Effector memory CD4-positive, alpha-beta T cell (primary cell): ENCODE measurements around the gene ADAMTS17.

Experiments
- DNase-seq, 3 donors: peaks; one replicate each; pipeline ENCODE4 v3.0.0-alpha.2; 2020
- H3K27ac ChIP-seq: 2 replicates; pipeline ENCODE4 v1.7.0; 2013; ENCODE audit warnings: mild to moderate bottlenecking, low read length, moderate library complexity; ENCODE audit not compliant: insufficient read depth, poor library complexity, severe bottlenecking
- H3K27me3 ChIP-seq: replicated peaks from 2 replicates; pipeline ENCODE4 v1.7.0; 2013; ENCODE audit warnings: mild to moderate bottlenecking, low read length; ENCODE audit not compliant: insufficient read depth, control insufficient read depth, poor library complexity, severe bottlenecking
- H3K36me3 ChIP-seq: 2 replicates; pipeline ENCODE4 v1.7.0; 2013; ENCODE audit warnings: mild to moderate bottlenecking, low read length, moderate library complexity; ENCODE audit not compliant: control insufficient read depth, insufficient read depth
- H3K4me1 ChIP-seq: 2 replicates; pipeline ENCODE4 v1.7.0; 2013; ENCODE audit warnings: low read length, mild to moderate bottlenecking; ENCODE audit not compliant: control insufficient read depth, insufficient read depth, poor library complexity, severe bottlenecking
- H3K4me3 ChIP-seq: 2 replicates; pipeline ENCODE4 v1.7.0; 2013; ENCODE audit warnings: low read length, low read depth, mild to moderate bottlenecking; ENCODE audit not compliant: insufficient read depth, poor library complexity, severe bottlenecking
- H3K9me3 ChIP-seq: 2 replicates; pipeline ENCODE4 v1.7.0; 2013; ENCODE audit warnings: mild to moderate bottlenecking, low read length, moderate library complexity; ENCODE audit not compliant: control insufficient read depth

Gene ADAMTS17

GRCh38 chr15:100058458-100058857, 283.3 kb downstream of the ADAMTS17 start:
- no peak overlapping the region for H3K27ac ChIP-seq
- no peaks in the 10 kb centered on the region for H3K4me1 ChIP-seq
- no peaks in the 10 kb centered on the region for H3K9me3 ChIP-seq
- DNase-seq: no peak
- H3K4me3 ChIP-seq: no peak overlapping the region
- H3K36me3 ChIP-seq: no peaks in the 10 kb centered on the region
- H3K27me3 ChIP-seq: no peaks in the 10 kb centered on the region

- H3K27ac ChIP-seq: no peak overlapping the region
- H3K27me3 ChIP-seq: no peaks in the 10 kb centered on the region
- no peak for DNase-seq
- H3K36me3 ChIP-seq: no peaks in the 10 kb centered on the region
- no peaks in the 10 kb centered on the region for H3K4me1 ChIP-seq
- H3K4me3 ChIP-seq: no peak overlapping the region
- no peaks in the 10 kb centered on the region for H3K9me3 ChIP-seq
These were observed 284.5 kb downstream of the ADAMTS17 start for GRCh38 chr15:100057281-100057680.

- Histone ChIP-seq H3K9me3 (no peaks in the 10 kb centered on the region), H3K4me3 (no peak overlapping the region), H3K36me3 (no peaks in the 10 kb centered on the region), H3K4me1 (no peaks in the 10 kb centered on the region), H3K27ac (no peak overlapping the region), H3K27me3 (no peaks in the 10 kb centered on the region)
- no peak for DNase-seq
These were observed 285.2 kb downstream of the ADAMTS17 start for GRCh38 chr15:100056411-100057072.

GRCh38 chr15:100055821-100056220, 286.0 kb downstream of the ADAMTS17 start:
- Histone ChIP-seq H3K27me3 (no peaks in the 10 kb centered on the region), H3K27ac (no peak overlapping the region), H3K4me1 (no peaks in the 10 kb centered on the region), H3K9me3 (no peaks in the 10 kb centered on the region), H3K36me3 (no peaks in the 10 kb centered on the region), H3K4me3 (no peak overlapping the region)
- DNase-seq: no peak

GRCh38 chr15:100054539-100054938, 287.2 kb downstream of the ADAMTS17 start:
- no peak overlapping the region for H3K4me3 ChIP-seq
- no peaks in the 10 kb centered on the region for H3K4me1 ChIP-seq
- H3K27ac ChIP-seq: no peak overlapping the region
- no peaks in the 10 kb centered on the region for H3K9me3 ChIP-seq
- H3K27me3 ChIP-seq: no peaks in the 10 kb centered on the region
- no peak for DNase-seq
- no peaks in the 10 kb centered on the region for H3K36me3 ChIP-seq

GRCh38 chr15:100053474-100054121, 288.2 kb downstream of the ADAMTS17 start:
- no peaks in the 10 kb centered on the region for H3K4me1 ChIP-seq
- no peak overlapping the region for H3K4me3 ChIP-seq
- H3K27ac ChIP-seq: no peak overlapping the region
- no peak for DNase-seq
- H3K27me3 ChIP-seq: no peaks in the 10 kb centered on the region
- no peaks in the 10 kb centered on the region for H3K36me3 ChIP-seq
- no peaks in the 10 kb centered on the region for H3K9me3 ChIP-seq

GRCh38 chr15:100052716-100053473, 288.9 kb downstream of the ADAMTS17 start:
- H3K27me3 ChIP-seq: no peaks in the 10 kb centered on the region
- no peak for DNase-seq
- H3K4me1 ChIP-seq: no peaks in the 10 kb centered on the region
- no peak overlapping the region for H3K4me3 ChIP-seq
- no peak overlapping the region for H3K27ac ChIP-seq
- no peaks in the 10 kb centered on the region for H3K9me3 ChIP-seq
- no peaks in the 10 kb centered on the region for H3K36me3 ChIP-seq

- H3K36me3 ChIP-seq: no peaks in the 10 kb centered on the region
- no peak for DNase-seq
- no peaks in the 10 kb centered on the region for H3K9me3 ChIP-seq
- no peak overlapping the region for H3K27ac ChIP-seq
- H3K27me3 ChIP-seq: no peaks in the 10 kb centered on the region
- H3K4me3 ChIP-seq: no peak overlapping the region
- H3K4me1 ChIP-seq: no peaks in the 10 kb centered on the region
These were observed 290.6 kb downstream of the ADAMTS17 start for GRCh38 chr15:100050877-100051786.

- no peak for DNase-seq
- Histone ChIP-seq H3K36me3 (no peaks in the 10 kb centered on the region), H3K27me3 (no peaks in the 10 kb centered on the region), H3K4me3 (no peak overlapping the region), H3K4me1 (no peaks in the 10 kb centered on the region), H3K27ac (no peak overlapping the region), H3K9me3 (no peaks in the 10 kb centered on the region)
These were observed 291.6 kb downstream of the ADAMTS17 start for GRCh38 chr15:100049936-100050876.
